Naive thymus-derived CD4-positive, alpha-beta T cell (primary cell): ENCODE data around the gene VPS52. TPM values are rescaled to one million over a fixed set of nuclear protein-coding genes. Genes with fewer than 3 reads are reported as not detected.

Source experiments
- ATAC-seq: fragments of 150-1000 bp; cut with Tn5 transposase; 2 replicates; pipeline ENCODE4 v1.10.0; 2021; ENCODE audit warnings: mild to moderate bottlenecking, moderate library complexity
- CTCF ChIA-PET: fragments of 350-600 bp; sonication (Branson Sonifier 250); formaldehyde crosslinking; loops from one replicate; lab custom pipeline; 2021; ENCODE audit warnings: antibody characterized with exemption; lab: Charles Lee
- POLR2A ChIA-PET: fragments of 350-600 bp; sonication (Branson Sonifier 250); formaldehyde crosslinking; loops from one replicate; lab custom pipeline; 2021; ENCODE audit warnings: antibody characterized with exemption, inconsistent platforms; lab: Charles Lee
- DNase-seq, 9 donors: peaks; one replicate each; pipeline versions ENCODE4 v3.0.0 to v3.0.0-alpha.2; 2020 to 2022; ENCODE audit warnings: mixed read lengths in 1 of 9
- H3K27ac ChIP-seq: one replicate; pipeline ENCODE4 v1.7.0; 2013; ENCODE audit warnings: mild to moderate bottlenecking, low read depth, low read length, moderate library complexity
- H3K27me3 ChIP-seq, 2 donors: one replicate each; pipeline ENCODE4 v1.7.0; 2013; ENCODE audit warnings: low read length in 2 of 2, mild to moderate bottlenecking in 2 of 2, moderate library complexity in 2 of 2; ENCODE audit not compliant: control insufficient read depth in 2 of 2, insufficient read depth in 2 of 2
- H3K36me3 ChIP-seq, 3 experiments: 1 replicate in 2 of 3; 2 replicates in 1 of 3; pipeline ENCODE4 v1.7.0; 2013; ENCODE audit warnings: low read length in 3 of 3, mild to moderate bottlenecking in 3 of 3, moderate library complexity in 1 of 3; ENCODE audit not compliant: insufficient read depth in 3 of 3, control insufficient read depth in 2 of 3
- H3K4me1 ChIP-seq, 2 donors: one replicate each; pipeline ENCODE4 v1.7.0; 2013; ENCODE audit warnings: low read length in 2 of 2, mild to moderate bottlenecking in 2 of 2, moderate library complexity in 1 of 2; ENCODE audit not compliant: control insufficient read depth in 2 of 2, insufficient read depth in 2 of 2
- H3K4me3 ChIP-seq: 2 replicates; pipeline ENCODE4 v1.7.0; 2013; ENCODE audit warnings: mild to moderate bottlenecking, low read length
- H3K9me3 ChIP-seq, 3 experiments: 1 replicate in 2 of 3; 2 replicates in 1 of 3; pipeline ENCODE4 v1.7.0; 2013; ENCODE audit warnings: low read length in 3 of 3; ENCODE audit not compliant: control insufficient read depth in 2 of 3
- H3K27ac Mint-ChIP-seq, 9 donors: one replicate each; pipeline ENCODE4 v1.8.0; 2020 to 2022; ENCODE audit warnings: mixed read lengths in 9 of 9, mild to moderate bottlenecking in 8 of 9, moderate library complexity in 5 of 9, inconsistent platforms in 2 of 9
- H3K27me3 Mint-ChIP-seq, 5 donors: one replicate each; pipeline ENCODE4 v1.8.0; 2021 to 2022; ENCODE audit warnings: mixed read lengths in 5 of 5, mild to moderate bottlenecking in 1 of 5
- H3K36me3 Mint-ChIP-seq, 5 donors: one replicate each; pipeline ENCODE4 v1.8.0; 2020 to 2022; ENCODE audit warnings: mixed read lengths in 5 of 5, mild to moderate bottlenecking in 3 of 5, inconsistent platforms in 1 of 5
- H3K4me1 Mint-ChIP-seq, 7 donors: one replicate each; pipeline ENCODE4 v1.8.0; 2020 to 2022; ENCODE audit warnings: mixed read lengths in 7 of 7, mild to moderate bottlenecking in 3 of 7, inconsistent platforms in 1 of 7
- H3K4me3 Mint-ChIP-seq, 10 donors: one replicate each; pipeline ENCODE4 v1.8.0; 2020 to 2022; ENCODE audit warnings: mild to moderate bottlenecking in 10 of 10, mixed read lengths in 10 of 10, moderate library complexity in 6 of 10, inconsistent platforms in 2 of 10
- H3K9me3 Mint-ChIP-seq, 11 donors: one replicate each; pipeline ENCODE4 v1.8.0; 2020 to 2022; ENCODE audit warnings: mixed read lengths in 11 of 11, mild to moderate bottlenecking in 4 of 11, inconsistent platforms in 1 of 11, moderate library complexity in 1 of 11
- intact Hi-C, 2 donors: fragments of 100-400 bp; cut with micrococcal nuclease; formaldehyde crosslinking; loops; one replicate each; pipeline ENCODE4 v1.15.1; 2023
- polyA plus RNA-seq, 2 donors: library from polyadenylated mRNA; unstranded; fragments of 300-500 nt; fragmentation: Illumina TruSeq; gene quantifications; one replicate each; pipeline ENCODE4 v1.2.3, GENCODE V29; 2021
- total RNA-seq, 6 experiments: library from RNA in 5 of 6; stranded (reverse) in 5 of 6; gene quantifications; 1 replicate in 5 of 6; 2 replicates in 1 of 6; pipeline ENCODE4 v1.2.3 and lab custom pipeline; 2021 to 2026

VPS52 gene
- total and polyA plus RNA-seq, 7 experiments from 2014 or later: 15.5 to 110 (median 81.1) TPM

DNA sequence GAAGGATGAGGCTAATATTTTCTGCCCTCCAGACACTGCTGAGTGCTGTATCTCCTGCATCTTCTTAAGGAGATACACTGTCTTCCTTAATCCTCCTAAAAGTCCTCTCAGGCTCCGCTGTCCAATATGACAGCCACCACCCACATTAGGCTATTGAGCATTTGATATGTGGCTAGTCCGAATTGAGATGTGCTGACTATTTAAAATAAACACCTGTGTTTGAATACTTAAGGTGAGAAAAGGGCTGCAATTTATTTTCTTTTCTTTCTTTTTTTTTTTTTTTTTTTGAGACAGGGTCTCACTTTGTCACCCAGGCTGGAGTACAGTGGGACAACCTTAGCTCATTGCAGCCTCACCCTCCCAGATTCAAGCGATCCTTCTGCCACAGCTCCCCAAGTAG is 30.2 kb upstream of the VPS52 start:
- no peaks in the 10 kb centered on the region for H3K9me3 ChIP-seq
- CTCF ChIA-PET: interaction anchor here (0.9 to 2.7 kb wide), 4 partner anchors 12 to 45 kb away, joined by 3 to 13 read pairs (median 6); partner anchors contain the start of genes PFDN6 and WDR46
- Mint-ChIP-seq H3K27me3 (peaks cover 0 to 3% (median 0%) of the 10 kb centered on the region in 5 donors), H3K27ac (peak overlapping the region in 7 of 9 donors; percentile 3 to 99 (median 72)), H3K36me3 (peaks cover 4 to 28% (median 11%) of the 10 kb centered on the region in 5 donors), H3K4me1 (peaks cover 34 to 58% (median 54%) of the 10 kb centered on the region in 7 donors), H3K4me3 (peak overlapping the region in 2 of 10 donors; percentile 3 to 97), H3K9me3 (peaks cover 0 to 7% (median 0%) of the 10 kb centered on the region in 11 donors)
- H3K4me1 ChIP-seq: peaks cover 10 to 19% of the 10 kb centered on the region in 2 donors
- H3K27ac ChIP-seq: peak overlapping the region; percentile 30
- H3K36me3 ChIP-seq: peaks cover 25 to 50% (median 30%) of the 10 kb centered on the region in 3 experiments
- ATAC-seq (no peak), DNase-seq (no peak)
- intact Hi-C loops: no loop called here
- no peak overlapping the region for H3K4me3 ChIP-seq
- no peaks in the 10 kb centered on the region for H3K27me3 ChIP-seq
- POLR2A ChIA-PET: interaction anchor here (1.1 to 3.2 kb wide), 8 partner anchors 9 to 43 kb away, joined by 3 to 39 read pairs (median 6); partner anchors contain the start of genes B3GALT4, RPS18, TAPBP and VPS52

- ChIA-PET CTCF (interaction anchor here (0.7 to 2.7 kb wide), 11 partner anchors 10 to 401 kb away, joined by 3 to 20 read pairs (median 5); partner anchors contain the start of genes PFDN6, RPS18, VPS52 and WDR46), POLR2A (interaction anchor here (0.6 to 4.6 kb wide), 16 partner anchors 8 to 1647 kb away, joined by 3 to 70 read pairs (median 8); partner anchors contain the start of genes B3GALT4, HSD17B8, PFDN6 and RING1)
- Mint-ChIP-seq H3K4me3 (peak overlapping the region; percentile 95 to 100 (median 99)), H3K27me3 (peaks cover 0 to 3% (median 0%) of the 10 kb centered on the region in 5 donors), H3K36me3 (peaks cover 4 to 24% (median 7%) of the 10 kb centered on the region in 5 donors), H3K9me3 (peaks cover 0 to 7% (median 0%) of the 10 kb centered on the region in 11 donors), H3K4me1 (peaks cover 25 to 48% (median 38%) of the 10 kb centered on the region in 7 donors), H3K27ac (peak overlapping the region; percentile 95 to 100 (median 99))
- no peaks in the 10 kb centered on the region for H3K27me3 ChIP-seq
- H3K36me3 ChIP-seq: peaks cover 6 to 53% (median 10%) of the 10 kb centered on the region in 3 experiments
- no peaks in the 10 kb centered on the region for H3K9me3 ChIP-seq
- peak overlapping the region; percentile 78 for H3K4me3 ChIP-seq
- intact Hi-C loops: loop anchor here (1.0 to 5.0 kb wide), 13 partner anchors 10 to 327 kb away; partner anchors contain the start of genes B3GALT4 (in 2 of the 2), KIFC1 (in 2 of the 2), PFDN6 (in 2 of the 2) and VPS52 (in 2 of the 2)
- H3K27ac ChIP-seq: peak overlapping the region; percentile 92
- H3K4me1 ChIP-seq: peaks cover 5 to 10% of the 10 kb centered on the region in 2 donors
- peak; percentile 88 for ATAC-seq
- peak; percentile 89 to 96 (median 93) for DNase-seq
Observed at GRCh38 chr6:33299237-33299944, 27.7 kb upstream of the VPS52 start.

GRCh38 chr6:33298773-33299236 is 27.1 kb upstream of the VPS52 start, which contains the start of gene RGL2:
TSS of gene RGL2 (minus strand) at chr6:33298942. CDS start at chr6:33298610, 332 bp downstream.
- ChIA-PET CTCF (interaction anchor here (0.7 to 2.7 kb wide), 9 partner anchors 9 to 157 kb away, joined by 3 to 20 read pairs (median 6); partner anchors contain the start of genes PFDN6, RPS18, VPS52 and WDR46), POLR2A (interaction anchor here (1.1 to 4.6 kb wide), 12 partner anchors 7 to 126 kb away, joined by 3 to 70 read pairs (median 22); partner anchors contain the start of genes B3GALT4, HSD17B8, PFDN6 and RING1)
- H3K4me3 Mint-ChIP-seq: peak within 1 kb of the TSS; percentile 95 to 100 (median 99)
- peaks cover 0 to 9% (median 0%) of the 10 kb centered on the region in 11 donors for H3K9me3 Mint-ChIP-seq
- ATAC-seq: peak; percentile 44
- H3K36me3 Mint-ChIP-seq: peaks cover 4 to 25% (median 8%) of the 10 kb centered on the region in 5 donors
- DNase-seq: peak in 3 of 9 donors; percentile 46 to 68 (median 61)
- peak within 1 kb of the TSS; percentile 96 to 100 (median 99) for H3K27ac Mint-ChIP-seq
- peak within 1 kb of the TSS; percentile 92 for H3K27ac ChIP-seq
- H3K4me1 ChIP-seq: peaks cover 5 to 10% of the 10 kb centered on the region in 2 donors
- H3K4me3 ChIP-seq: peak within 1 kb of the TSS; percentile 78
- H3K27me3 Mint-ChIP-seq: peaks cover 0 to 3% (median 0%) of the 10 kb centered on the region in 5 donors
- peaks cover 24 to 46% (median 35%) of the 10 kb centered on the region in 7 donors for H3K4me1 Mint-ChIP-seq
- H3K27me3 ChIP-seq: no peaks in the 10 kb centered on the region
- peaks cover 4 to 53% (median 5%) of the 10 kb centered on the region in 3 experiments for H3K36me3 ChIP-seq
- H3K9me3 ChIP-seq: no peaks in the 10 kb centered on the region
- intact Hi-C loops: loop anchor here (1.0 to 5.0 kb wide), 13 partner anchors 10 to 327 kb away; partner anchors contain the start of genes B3GALT4 (in 2 of the 2), KIFC1 (in 2 of the 2), PFDN6 (in 2 of the 2) and VPS52 (in 2 of the 2)

DNA sequence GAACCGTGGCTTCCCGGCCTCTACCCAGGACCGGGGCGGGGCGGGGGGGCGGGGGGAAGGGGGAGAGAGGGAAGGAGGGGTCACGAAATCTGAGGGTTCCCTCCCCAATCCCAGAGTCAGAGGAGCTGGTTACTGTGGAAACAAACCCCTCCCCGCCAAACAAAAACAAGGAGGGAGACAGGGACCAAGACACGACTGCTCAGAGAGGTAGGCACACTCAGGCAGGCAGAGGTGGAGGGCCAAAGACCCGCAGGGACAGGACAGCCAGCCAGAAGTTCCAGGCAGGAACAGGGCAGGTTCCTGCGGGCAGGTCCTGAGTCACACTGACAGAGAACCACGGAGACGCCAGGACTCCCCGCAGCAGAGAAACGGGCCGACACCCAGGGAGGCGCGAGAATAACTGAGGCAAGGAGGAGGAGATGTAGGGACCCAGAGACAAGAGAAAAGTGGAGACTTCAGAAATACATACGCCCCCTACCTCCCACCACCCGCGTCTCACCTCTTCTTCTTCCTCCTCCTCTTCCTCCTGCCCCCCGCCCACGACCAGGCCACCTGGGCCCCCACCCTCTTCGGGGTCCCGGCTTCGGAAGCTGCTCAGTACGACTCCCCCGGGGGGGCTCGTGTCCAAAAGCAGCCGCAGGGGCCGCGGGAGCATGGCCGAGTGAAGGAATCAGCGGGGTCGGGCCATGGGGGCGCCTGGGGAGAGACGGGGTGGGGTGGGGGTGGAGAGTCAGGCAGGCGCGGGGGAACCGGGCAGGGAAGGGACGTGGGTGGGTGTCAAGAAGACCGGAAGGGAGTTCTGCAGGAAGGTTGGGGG is 26.5 kb upstream of the VPS52 start:
- H3K36me3 Mint-ChIP-seq: peaks cover 0 to 22% (median 4%) of the 10 kb centered on the region in 5 donors
- POLR2A ChIA-PET: interaction anchor here (1.0 to 4.6 kb wide), 9 partner anchors 10 to 119 kb away, joined by 3 to 70 read pairs (median 35); partner anchors contain the start of genes B3GALT4, PFDN6, RING1 and RPS18
- H3K4me3 Mint-ChIP-seq: peak overlapping the region; percentile 95 to 100 (median 99)
- peaks cover 0 to 9% (median 0%) of the 10 kb centered on the region in 11 donors for H3K9me3 Mint-ChIP-seq
- H3K27ac ChIP-seq: peak overlapping the region; percentile 92
- intact Hi-C loops: loop anchor here (2.0 to 5.0 kb wide), 3 partner anchors 93 to 326 kb away; partner anchors contain the start of gene KIFC1 (in 1 of the 2)
- H3K4me1 ChIP-seq: peaks cover 5 to 10% of the 10 kb centered on the region in 2 donors
- H3K36me3 ChIP-seq: peaks cover 2 to 56% (median 4%) of the 10 kb centered on the region in 3 experiments
- peaks cover 19 to 40% (median 30%) of the 10 kb centered on the region in 7 donors for H3K4me1 Mint-ChIP-seq
- no peaks in the 10 kb centered on the region for H3K27me3 ChIP-seq
- H3K9me3 ChIP-seq: no peaks in the 10 kb centered on the region
- H3K27me3 Mint-ChIP-seq: peaks cover 0 to 3% (median 0%) of the 10 kb centered on the region in 5 donors
- DNase-seq: peak; percentile 38 to 79 (median 68)
- CTCF ChIA-PET: interaction anchor here (0.6 to 1.7 kb wide), 2 partner anchors 20 to 47 kb away, joined by 4 read pairs; partner anchors contain the start of gene ZBTB22
- H3K27ac Mint-ChIP-seq: peak overlapping the region; percentile 96 to 100 (median 97)
- peak; percentile 51 for ATAC-seq
- H3K4me3 ChIP-seq: peak overlapping the region; percentile 78

DNA sequence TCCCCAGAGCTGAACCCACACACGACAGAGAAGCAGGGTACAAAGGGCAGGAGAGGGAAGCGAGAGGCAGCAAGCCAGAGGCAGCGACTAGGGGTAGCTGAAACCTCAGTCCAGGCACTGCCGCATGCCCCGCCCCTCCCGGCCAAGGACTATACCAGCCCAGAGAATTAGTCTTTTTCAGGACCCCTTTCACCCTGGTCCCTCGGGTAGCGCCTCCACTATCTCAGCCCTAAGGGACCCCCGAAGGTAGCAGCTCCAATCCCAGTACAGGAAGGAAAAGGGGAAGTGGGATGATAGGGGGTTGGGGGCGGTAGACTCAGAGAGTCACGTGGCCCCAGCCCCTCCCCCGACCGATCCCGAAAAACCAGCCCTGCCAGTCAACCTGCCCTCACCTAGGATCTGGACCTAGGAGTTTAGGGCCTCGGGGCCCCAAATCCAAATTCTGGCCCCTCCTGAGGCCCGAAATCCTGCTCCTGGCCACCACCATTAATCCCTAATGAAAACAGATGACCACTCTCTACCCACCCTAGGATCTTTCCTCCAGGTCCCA is 25.8 kb upstream of the VPS52 start:
- peaks cover 0 to 24% (median 6%) of the 10 kb centered on the region in 5 donors for H3K36me3 Mint-ChIP-seq
- DNase-seq (no peak), ATAC-seq (no peak)
- H3K27me3 Mint-ChIP-seq: peaks cover 0 to 3% (median 0%) of the 10 kb centered on the region in 5 donors
- Histone ChIP-seq H3K27me3 (no peaks in the 10 kb centered on the region), H3K27ac (peak overlapping the region; percentile 92), H3K36me3 (peaks cover 0 to 63% (median 4%) of the 10 kb centered on the region in 3 experiments), H3K4me3 (peak overlapping the region; percentile 39), H3K9me3 (no peaks in the 10 kb centered on the region), H3K4me1 (peaks cover 5 to 10% of the 10 kb centered on the region in 2 donors)
- intact Hi-C loops: loop anchor here (5.0 kb wide), 2 partner anchors 130 to 325 kb away; no protein-coding TSS in a partner anchor
- ChIA-PET CTCF (interaction anchor here (0.6 to 1.3 kb wide), 2 partner anchors 20 to 47 kb away, joined by 3 to 4 read pairs; no protein-coding TSS in a partner anchor), POLR2A (interaction anchor here (0.7 to 4.6 kb wide), 10 partner anchors 9 to 120 kb away, joined by 3 to 70 read pairs (median 34); partner anchors contain the start of genes B3GALT4, PFDN6, RPS18 and TAPBP)
- H3K27ac Mint-ChIP-seq: peak overlapping the region; percentile 71 to 98 (median 91)
- H3K9me3 Mint-ChIP-seq: peaks cover 0 to 9% (median 0%) of the 10 kb centered on the region in 11 donors
- H3K4me1 Mint-ChIP-seq: peaks cover 19 to 40% (median 30%) of the 10 kb centered on the region in 7 donors
- peak overlapping the region; percentile 45 to 99 (median 86) for H3K4me3 Mint-ChIP-seq
